ENCODE measurements around the gene LRRN4CL.
A peak's percentile ranks its signal among the peaks of the same experiment; 100 is the strongest.
"Not testable (repeated sequence)": the region's sequence is repeated elsewhere in the genome, so short reads cannot be mapped to it uniquely, and the experiment has no call there.

LRRN4CL gene

GRCh38 chr11:62675415-62675814 lies 13.9 kb downstream of the LRRN4CL start:
- not testable (repeated sequence) for DNase-seq (ENCODE audit: low read depth)

GRCh38 chr11:62673196-62673525 lies 16.2 kb downstream of the LRRN4CL start:
- DNase-seq (ENCODE audit: low read depth), result no peak

GRCh38 chr11:62671608-62672389 lies 17.5 kb downstream of the LRRN4CL start, which contains the start of the genes LBHD1 and UQCC3:
Gene LBHD1 (minus strand): TSS chr11:62672267. CDS start chr11:62670031, 2,236 bp downstream.
Gene UQCC3 (plus strand): TSS chr11:62671673. CDS start chr11:62671746, 73 bp downstream.
- DNase-seq (ENCODE audit: low read depth), result peak; percentile 57

- DNase-seq (ENCODE audit: low read depth), result no peak
Observed at GRCh38 chr11:62671236-62671607, 18.1 kb downstream of the LRRN4CL start.

- no peak for DNase-seq (ENCODE audit: low read depth)
Observed at GRCh38 chr11:62669420-62670161, 19.7 kb downstream of the LRRN4CL start.

- no peak for DNase-seq (ENCODE audit: low read depth)
Observed at GRCh38 chr11:62667460-62667859, 21.9 kb downstream of the LRRN4CL start.

GRCh38 chr11:62666259-62666926 lies 22.9 kb downstream of the LRRN4CL start:
- DNase-seq (ENCODE audit: low read depth), result no peak

- DNase-seq (ENCODE audit: low read depth), result peak; percentile 69
Observed at GRCh38 chr11:62665599-62666258, 23.6 kb downstream of the LRRN4CL start.

GRCh38 chr11:62665075-62665598 lies 24.2 kb downstream of the LRRN4CL start, which contains the start of the genes C11orf98 and CSKMT:
Gene C11orf98 (minus strand): TSS chr11:62665210. CDS start chr11:62665169, 41 bp downstream.
Gene CSKMT (plus strand): TSS chr11:62665312. CDS start chr11:62665880, 568 bp downstream.
- DNase-seq (ENCODE audit: low read depth), result peak; percentile 93

GRCh38 chr11:62664405-62665074 lies 24.8 kb downstream of the LRRN4CL start:
- DNase-seq (ENCODE audit: low read depth), result no peak

- no peak for DNase-seq (ENCODE audit: low read depth)
Observed at GRCh38 chr11:62656796-62657429, 32.4 kb downstream of the LRRN4CL start.

GRCh38 chr11:62654297-62654696 lies 35.0 kb downstream of the LRRN4CL start:
- no peak for DNase-seq (ENCODE audit: low read depth)

- no peak for DNase-seq (ENCODE audit: low read depth)
Observed at GRCh38 chr11:62652161-62653006, 36.9 kb downstream of the LRRN4CL start.

GRCh38 chr11:62650283-62650682 lies 39.0 kb downstream of the LRRN4CL start:
- DNase-seq (ENCODE audit: low read depth), result not testable (repeated sequence)

- no peak for DNase-seq (ENCODE audit: low read depth)
Observed at GRCh38 chr11:62649486-62649885, 39.8 kb downstream of the LRRN4CL start.

GRCh38 chr11:62648967-62649364 lies 40.4 kb downstream of the LRRN4CL start:
- DNase-seq (ENCODE audit: low read depth), result no peak

- DNase-seq (ENCODE audit: low read depth), result no peak
Observed at GRCh38 chr11:62648185-62648966, 41.0 kb downstream of the LRRN4CL start.

GRCh38 chr11:62647609-62648005 lies 41.7 kb downstream of the LRRN4CL start:
- DNase-seq (ENCODE audit: low read depth), result no peak
